ENCODE measurements around the gene PDZK1. TPM values are rescaled to one million over a fixed set of nuclear protein-coding genes. Genes with fewer than 3 reads are reported as not detected.

The PDZK1 gene
- total and polyA plus RNA-seq, 2 of the 8 experiments (the other 6 are each of a cell fraction or from before 2014, with no cell fraction given): 0.17 TPM; not detected in 1

DNA sequence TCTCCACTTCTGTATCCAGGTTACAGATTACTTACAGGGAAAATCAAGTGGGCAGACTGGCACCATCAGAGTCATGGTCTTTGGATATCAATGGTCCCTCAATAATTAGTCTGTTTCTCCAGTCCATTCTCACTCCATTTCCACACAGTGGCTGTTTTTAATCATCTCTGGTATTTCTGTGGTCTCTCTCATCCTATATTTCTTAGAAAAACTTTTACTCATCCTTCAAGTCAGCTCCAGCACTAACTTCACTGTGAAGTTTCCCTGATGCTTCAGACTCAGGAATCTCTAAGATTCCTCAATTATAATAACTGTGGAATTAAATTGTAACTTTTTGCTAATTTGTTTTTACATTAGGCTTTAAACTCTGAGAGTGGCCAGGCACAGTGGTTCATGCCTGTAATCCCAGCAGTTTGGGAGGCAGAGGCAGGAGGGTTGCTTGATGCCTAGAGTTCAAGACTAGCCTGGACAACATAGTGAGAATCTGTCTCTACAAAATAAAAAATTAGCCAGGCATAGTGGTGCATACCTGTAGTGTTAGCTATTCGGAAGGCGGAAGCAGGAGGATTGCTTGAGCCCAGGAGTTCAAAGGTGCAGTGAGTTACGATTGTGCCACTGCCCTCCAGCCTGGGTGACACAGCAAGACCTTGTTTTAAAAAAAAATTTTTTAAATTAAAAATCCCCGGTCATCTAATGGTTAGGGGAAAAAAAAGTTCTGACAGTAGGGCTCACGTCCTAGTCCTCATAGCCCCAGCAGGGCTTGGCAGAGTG, 22.7 kb upstream of the PDZK1 start:
- Histone ChIP-seq H2BK20ac (ENCODE audit: low read length) (no peak overlapping the region), H3K4me3 (ENCODE audit: extremely low read depth in 1 of 4, insufficient read depth in 2 of 4, low read depth in 3 of 4, low read length in 4 of 4) (no peak overlapping the region), H3K79me1 (ENCODE audit: low read depth, low read length) (no peaks in the 10 kb centered on the region), H2BK5ac (ENCODE audit: low read depth, low read length) (no peak overlapping the region), H3K79me2 (ENCODE audit: control insufficient read depth in 1 of 2, insufficient read depth in 2 of 2, low read length in 2 of 2) (no peaks in the 10 kb centered on the region), H2BK120ac (replicated peaks; ENCODE audit: low read depth, low read length) (no peak overlapping the region), H3K18ac (ENCODE audit: extremely low read depth, low read length) (no peak overlapping the region), H2BK12ac (ENCODE audit: low read depth, low read length) (no peak overlapping the region), H3K27me3 (replicated peaks in 1 of 4; ENCODE audit: control insufficient read depth in 3 of 4, extremely low read depth in 1 of 4, insufficient read depth in 3 of 4, low read length in 3 of 4) (no peaks in the 10 kb centered on the region), H3K9ac (replicated peaks in 1 of 4; ENCODE audit: extremely low read depth in 1 of 4, low read depth in 3 of 4, low read length in 3 of 4) (no peak overlapping the region), H3K27ac (ENCODE audit: low read depth, low read length) (no peak overlapping the region), H3K36me3 (ENCODE audit: control insufficient read depth in 2 of 4, insufficient read depth in 4 of 4, low read length in 3 of 4) (no peaks in the 10 kb centered on the region), H2BK15ac (ENCODE audit: low read length) (no peak overlapping the region), H4K20me1 (replicated peaks in 1 of 2; ENCODE audit: control insufficient read depth in 1 of 2, insufficient read depth in 2 of 2, low read length in 2 of 2) (no peaks in the 10 kb centered on the region), H2AK5ac (ENCODE audit: low read depth, low read length) (no peak overlapping the region), H3K4me1 (replicated peaks in 1 of 4; ENCODE audit: control insufficient read depth in 3 of 4, insufficient read depth in 4 of 4, low read length in 3 of 4) (peaks cover 0 to 6% (median 0%) of the 10 kb centered on the region in 4 experiments; a peak in 3 of 7 replicates), H3K23me2 (ENCODE audit: low read depth, low read length) (no peaks in the 10 kb centered on the region), H3K56ac (replicated peaks; ENCODE audit: insufficient read length, low read depth, low read length) (no peak overlapping the region), H3K23ac (ENCODE audit: insufficient read length) (no peak overlapping the region), H2AFZ (ENCODE audit: low read length) (no peak overlapping the region), H3K4me2 (ENCODE audit: insufficient read depth in 1 of 2, low read depth in 2 of 2, low read length in 2 of 2) (no peak overlapping the region), H3K14ac (ENCODE audit: insufficient read length) (no peak overlapping the region), H4K8ac (ENCODE audit: extremely low read depth, insufficient read depth, low read length) (no peak overlapping the region), H4K5ac (ENCODE audit: insufficient read length, low read depth, low read length) (no peak overlapping the region), H3K4ac (replicated peaks; ENCODE audit: insufficient read length, low read depth, low read length) (no peak overlapping the region), H4K91ac (replicated peaks; ENCODE audit: insufficient read length, low read length) (no peak overlapping the region), H3K9me3 (ENCODE audit: insufficient read depth in 2 of 2, low read depth in 1 of 2, low read length in 1 of 2) (no peaks in the 10 kb centered on the region)
- ChIA-PET CTCF (ENCODE audit: partially characterized antibody) (interaction anchor here (0.8 to 1.4 kb wide), 3 partner anchors 8 to 30 kb away, joined by 3 to 4 read pairs (median 3); no protein-coding TSS in a partner anchor), POLR2A (ENCODE audit: partially characterized antibody) (interaction anchor here (1.1 to 1.7 kb wide), 2 partner anchors 116 to 323 kb away, joined by 3 read pairs; partner anchors contain the start of gene NUDT17)
- WGBS, 2 experiments (ENCODE audit: extremely low coverage in 1 of 2, insufficient coverage in 1 of 2, insufficient read length in 1 of 2, insufficient replicate concordance in 2 of 2, low coverage in 1 of 2, low lambda C conversion rate in 2 of 2, missing lambda C conversion rate in 1 of 2): 87% methylated on average over 5 of the region's 5 CpGs; no CpG with 5 or more reads in 1 of the 2 experiments
- no peak for TF ChIP-seq BRCA1 (IDR thresholded peaks at IDR 0.05; ENCODE audit: low read depth, low read length)
- no peak for TF ChIP-seq CHD2 (IDR thresholded peaks at IDR 0.05; ENCODE audit: low read length)
- TF ChIP-seq RAD21 (IDR thresholded peaks at IDR 0.05 in 1 of 2, conservative IDR thresholded peaks at IDR 0.05 in 1 of 2; ENCODE audit: low read depth in 2 of 2, low read length in 2 of 2): no peak
- no peak for TF ChIP-seq KDM1A (IDR thresholded peaks at IDR 0.05; ENCODE audit: borderline replicate concordance, low read length)
- FAIRE-seq: no peak
- DNase-seq (ENCODE audit: low read depth in 1 of 2, low spot score in 2 of 2): no peak
